GM21723 (cell line): ENCODE results near the gene NFIX.
A peak's percentile ranks its signal among the peaks of the same experiment; 100 is the strongest.
"Not testable (repeated sequence)": the region's sequence is repeated elsewhere in the genome, so short reads cannot be mapped to it uniquely, and the experiment has no call there.

Source experiments
- ATAC-seq: cut with Tn5 transposase; IDR thresholded peaks from one replicate; pipeline ENCODE4 v1.9.1; 2021; ENCODE audit warnings: mild to moderate bottlenecking, moderate library complexity; ENCODE audit not compliant: unreplicated experiment

NFIX gene

GRCh38 chr19:12957389-12957952, 37.8 kb upstream of the NFIX start:
- ATAC-seq = not testable (repeated sequence)

DNA sequence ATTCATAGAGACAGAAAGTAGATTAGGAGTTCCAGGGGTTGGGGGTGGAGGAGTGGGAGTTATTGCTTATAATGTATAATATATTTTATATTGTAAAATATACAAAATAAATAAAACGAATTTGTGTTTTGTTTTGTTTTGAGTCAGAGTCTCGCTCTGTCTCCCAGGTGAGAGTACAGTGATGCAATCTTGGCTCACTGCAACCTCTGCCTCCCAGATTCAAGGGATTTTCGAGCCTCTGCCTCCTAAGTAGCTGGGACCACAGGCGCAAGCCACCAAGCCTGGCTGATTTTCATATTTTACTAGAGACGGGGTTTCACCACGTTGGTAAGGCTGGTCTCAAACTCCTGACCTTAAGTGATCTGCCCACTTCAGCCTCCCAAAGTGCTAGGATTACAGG, 35.8 kb upstream of the NFIX start:
- ATAC-seq = no peak

DNA sequence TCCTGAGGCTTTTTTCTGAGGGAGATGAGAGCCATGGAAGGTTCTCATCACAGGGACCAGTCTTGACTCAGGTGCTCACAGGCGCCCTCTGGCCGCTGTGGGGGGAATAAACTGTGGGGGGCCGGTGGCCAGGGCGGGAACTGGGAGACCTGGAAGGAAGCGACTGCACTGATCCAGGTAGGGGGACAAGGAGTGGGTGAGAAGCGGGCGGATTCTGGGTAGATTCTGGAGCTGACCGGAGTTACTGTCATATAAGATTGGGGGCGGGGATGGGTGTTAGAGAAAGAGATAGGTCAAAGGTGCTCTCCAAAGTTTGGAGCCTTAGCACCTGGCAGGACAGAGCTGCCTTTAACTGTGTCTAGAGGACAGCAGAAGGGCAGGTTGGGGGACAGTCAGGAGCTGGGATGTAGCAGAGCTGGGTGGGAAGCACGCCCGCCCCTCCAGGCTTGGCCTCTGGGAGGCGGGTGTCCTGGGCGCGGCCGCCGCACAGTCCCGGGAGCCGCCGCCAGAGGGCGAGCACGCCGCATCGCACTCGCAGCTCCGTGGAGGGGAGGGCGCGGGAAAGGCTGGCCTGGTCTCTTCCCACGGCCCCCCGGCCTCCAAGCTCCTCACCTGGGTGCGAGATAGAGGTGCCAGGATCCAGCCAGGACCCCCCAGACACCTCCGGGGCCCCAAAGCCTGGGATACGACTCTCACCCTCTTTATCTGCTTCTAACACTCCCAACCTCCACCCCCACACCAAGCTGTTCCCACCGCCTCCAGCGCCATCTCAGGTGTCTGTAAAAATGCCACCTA, 30.1 kb upstream of the NFIX start:
- ATAC-seq = peak; percentile 75

DNA sequence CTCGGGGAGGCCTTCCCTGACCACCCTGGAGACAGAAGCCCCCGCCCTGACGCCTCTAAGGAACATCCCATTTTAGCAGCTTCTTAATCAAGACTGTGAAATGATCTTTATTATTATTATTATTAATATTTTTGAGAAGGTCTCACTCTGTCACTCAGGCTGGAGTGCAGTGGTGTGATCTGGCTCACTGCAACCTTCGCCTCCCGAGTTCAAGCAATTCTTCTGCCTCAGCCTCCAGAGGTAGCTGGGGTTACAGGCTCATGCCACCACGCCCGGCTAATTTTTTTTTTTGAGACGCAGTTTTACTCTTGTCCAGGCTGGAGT, 29.5 kb upstream of the NFIX start:
- no peak for ATAC-seq

- no peak for ATAC-seq
These were observed 27.4 kb upstream of the NFIX start for GRCh38 chr19:12967907-12968306.

DNA sequence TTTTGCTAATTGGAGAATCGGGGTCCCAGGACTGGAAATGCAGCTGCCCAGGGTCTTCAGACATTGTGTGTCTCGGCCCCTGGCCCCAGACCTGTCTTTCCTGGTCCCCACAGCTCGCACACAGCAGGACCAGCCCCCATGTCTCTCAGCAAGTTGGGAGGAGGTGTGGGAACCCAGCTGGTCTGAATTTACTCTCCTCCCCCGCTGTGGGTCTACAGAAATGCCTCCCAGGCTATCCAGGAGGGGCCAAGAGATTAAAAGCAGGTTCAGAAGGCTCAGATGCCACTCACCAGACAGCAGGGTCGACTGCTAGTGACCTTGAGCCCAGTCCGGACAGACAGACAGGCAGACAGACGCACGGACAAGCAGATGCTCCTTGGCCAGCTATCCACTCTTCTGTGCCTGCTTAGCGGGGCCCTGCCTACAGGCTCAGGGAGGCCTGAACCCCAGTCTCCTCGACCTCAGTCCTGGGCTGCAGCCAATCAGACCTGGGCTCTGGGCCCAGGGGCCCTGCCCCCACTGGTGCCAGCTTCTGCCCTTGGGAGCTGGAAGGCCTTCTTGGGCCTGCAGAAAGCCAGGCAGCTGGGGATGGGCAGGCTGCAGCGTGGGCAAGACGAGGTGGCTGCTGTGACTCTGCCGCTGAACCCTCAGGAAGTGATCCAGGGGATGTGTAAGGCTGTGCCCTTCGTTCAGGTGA, 25.8 kb upstream of the NFIX start, which contains the start of gene DAND5:
TSS of gene DAND5 (plus strand) at position 285 of the 697 bp plus-strand sequence. CDS start at position 370, 85 bp downstream.
- ATAC-seq = no peak

GRCh38 chr19:12970070-12970820, 25.0 kb upstream of the NFIX start:
- no peak for ATAC-seq

- no peak for ATAC-seq
These were observed 22.0 kb upstream of the NFIX start for GRCh38 chr19:12973236-12973635.

DNA sequence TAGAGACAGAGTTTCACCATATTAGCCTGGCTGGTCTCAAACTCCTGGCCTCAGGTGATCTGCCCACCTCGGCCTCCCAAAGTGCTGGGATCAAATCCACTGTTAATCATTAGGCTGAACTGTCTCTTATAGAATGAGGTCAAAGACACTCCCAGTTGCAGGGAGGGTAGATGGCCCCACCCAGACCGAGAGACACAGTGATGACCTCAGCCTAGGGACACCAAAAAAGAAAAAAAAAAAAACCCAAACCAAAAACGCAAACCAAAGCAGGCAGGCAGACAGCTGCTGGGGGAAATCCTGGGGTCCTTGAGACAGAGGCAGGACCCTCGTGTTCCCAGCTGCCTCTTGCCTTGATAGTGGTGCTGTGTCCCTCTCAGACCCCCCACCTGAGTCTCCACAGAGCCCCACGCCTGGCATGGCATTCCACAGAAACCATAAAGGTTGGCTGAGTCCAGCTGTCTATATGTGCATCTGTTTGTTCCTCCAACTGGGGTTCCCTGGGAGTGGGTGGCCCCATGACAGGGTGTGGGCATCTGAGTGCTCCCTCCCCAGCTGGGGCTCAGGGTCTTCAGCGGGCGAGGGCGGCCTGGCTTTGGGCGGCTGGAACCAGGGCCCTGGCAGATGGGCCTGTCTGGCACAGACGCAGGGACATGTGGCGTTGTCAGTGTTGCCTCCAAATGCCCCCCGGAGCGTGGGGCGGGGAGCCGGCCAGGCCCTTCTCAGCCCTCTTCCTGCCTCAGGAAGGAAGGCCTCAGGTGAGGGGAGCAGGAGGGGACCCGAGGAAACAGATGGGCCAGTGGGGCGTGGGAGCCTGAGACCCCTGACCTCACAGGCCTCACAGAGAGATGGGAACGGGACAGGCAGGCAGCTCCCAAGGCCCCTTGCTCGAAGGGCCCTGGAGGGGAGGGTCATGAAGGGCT, 20.7 kb upstream of the NFIX start:
- ATAC-seq = no peak

GRCh38 chr19:12975221-12975741, 20.0 kb upstream of the NFIX start:
- no peak for ATAC-seq

GRCh38 chr19:12976109-12976508, 19.2 kb upstream of the NFIX start:
- not testable (repeated sequence) for ATAC-seq

- no peak for ATAC-seq
These were observed 15.3 kb upstream of the NFIX start for GRCh38 chr19:12979974-12980373.

DNA sequence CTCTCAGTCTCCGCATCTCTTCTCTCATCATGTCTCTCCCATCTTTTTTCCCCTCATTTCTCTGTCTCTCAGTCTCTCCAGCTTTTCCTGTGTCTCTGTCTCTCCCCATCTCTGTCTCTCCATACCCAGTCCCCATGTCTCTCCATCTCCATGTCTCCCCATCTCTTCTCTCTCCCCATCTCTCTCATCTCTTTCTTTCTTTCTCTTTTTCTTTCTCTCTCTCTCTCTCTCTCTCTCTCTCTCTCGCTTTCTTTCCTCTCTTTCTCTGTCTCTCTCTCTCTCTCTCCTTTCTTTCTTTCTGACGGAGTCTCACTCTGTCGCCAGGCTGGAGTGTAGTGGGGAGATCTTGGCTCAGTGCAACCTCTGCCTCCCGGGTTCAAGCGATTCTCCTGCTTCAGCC, 12.6 kb upstream of the NFIX start:
- ATAC-seq = no peak

GRCh38 chr19:12983091-12983490, 12.2 kb upstream of the NFIX start:
- ATAC-seq = no peak

GRCh38 chr19:12983542-12984142, 11.6 kb upstream of the NFIX start:
- no peak for ATAC-seq

DNA sequence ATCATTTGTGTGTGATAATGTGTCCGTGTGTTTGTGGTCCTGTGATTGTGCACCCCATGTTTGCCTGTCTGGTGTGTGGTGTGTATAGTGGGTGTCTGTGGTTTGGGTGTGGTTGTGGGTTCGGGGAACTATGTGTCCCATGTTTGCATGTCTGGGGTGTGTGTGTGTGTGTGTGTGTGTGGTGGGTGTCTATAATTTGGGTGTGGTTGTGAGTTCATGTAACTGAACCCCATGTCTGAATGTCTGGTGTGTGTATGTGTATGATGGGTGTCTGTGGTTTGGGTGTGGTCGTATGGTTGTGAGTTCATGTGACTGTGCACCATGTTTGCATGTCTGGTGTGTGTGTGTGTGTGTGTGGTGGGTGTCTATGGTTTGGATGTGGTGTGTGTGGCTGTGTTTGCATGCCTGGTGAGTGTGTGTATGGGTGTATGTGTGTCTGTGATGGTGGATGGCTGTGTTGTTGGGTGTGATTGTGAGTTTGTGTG, 11.1 kb upstream of the NFIX start:
- ATAC-seq = no peak

- ATAC-seq = no peak
These were observed 10.6 kb upstream of the NFIX start for GRCh38 chr19:12984683-12985048.

DNA sequence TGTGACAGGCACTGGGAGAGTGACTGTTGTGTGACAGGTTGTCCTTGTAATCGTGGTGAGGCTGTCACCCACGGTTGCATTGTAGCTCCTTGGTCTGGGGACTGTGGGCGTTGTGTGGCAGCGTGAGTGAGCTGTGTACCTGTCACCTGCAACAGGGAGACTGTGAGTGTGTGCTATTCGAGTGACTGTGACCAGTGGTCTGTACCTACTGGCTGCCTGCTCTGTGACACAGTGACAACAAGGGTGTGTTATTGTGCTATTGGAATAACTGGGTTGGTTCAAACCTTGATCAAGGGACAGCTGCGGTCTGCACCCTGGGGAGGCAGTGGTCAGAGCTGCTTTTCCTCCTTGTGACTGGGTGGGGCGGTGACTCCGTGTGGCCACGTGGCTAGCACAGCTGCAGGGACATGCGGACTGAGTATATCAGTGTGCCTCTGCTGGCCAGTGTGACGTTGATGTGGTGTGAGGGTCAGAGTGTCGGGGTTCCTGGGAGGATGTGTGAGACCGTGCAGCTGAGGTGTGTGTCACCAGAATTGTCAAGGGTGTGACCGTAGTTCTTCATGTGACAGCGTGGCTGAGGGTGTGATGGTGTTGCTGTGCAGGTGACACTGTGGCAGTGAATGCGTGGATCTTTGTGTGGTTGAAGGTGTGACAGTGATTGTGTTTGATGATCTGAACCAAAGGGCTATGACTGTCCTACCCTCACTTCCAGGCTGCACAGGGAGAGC, 10.1 kb upstream of the NFIX start:
- no peak for ATAC-seq

- ATAC-seq = no peak
These were observed 8.5 kb upstream of the NFIX start for GRCh38 chr19:12986726-12987125.
